Adipocyte (in vitro differentiated cells): ENCODE results near the gene HTR2A.
"Not testable (repeated sequence)": the region's sequence is repeated elsewhere in the genome, so short reads cannot be mapped to it uniquely, and the experiment has no call there.

Experiments used
- DNase-seq: peaks from one replicate; pipeline ENCODE4 v3.0.0-alpha.2; 2015; ENCODE audit warnings: low read depth
- H3K27me3 ChIP-seq: replicated peaks from 2 replicates; pipeline ENCODE4 v1.7.0; 2013; ENCODE audit warnings: mild to moderate bottlenecking, low read length, moderate library complexity; ENCODE audit not compliant: control insufficient read depth, insufficient read depth
- H3K36me3 ChIP-seq: 2 replicates; pipeline ENCODE4 v1.7.0; 2013; ENCODE audit warnings: low read length, mild to moderate bottlenecking, moderate library complexity; ENCODE audit not compliant: control insufficient read depth, insufficient read depth, severe bottlenecking
- H3K4me1 ChIP-seq: 2 replicates; pipeline ENCODE4 v1.7.0; 2013; ENCODE audit warnings: mild to moderate bottlenecking, low read length, moderate library complexity; ENCODE audit not compliant: control insufficient read depth, insufficient read depth
- H3K4me3 ChIP-seq: 2 replicates; pipeline ENCODE4 v1.7.0; 2013; ENCODE audit warnings: mild to moderate bottlenecking, low read length, moderate library complexity
- H3K9ac ChIP-seq: 2 replicates; pipeline ENCODE4 v1.7.0; 2013; ENCODE audit warnings: mild to moderate bottlenecking, low read length, moderate library complexity
- H3K9me3 ChIP-seq: 2 replicates; pipeline ENCODE4 v1.7.0; 2013; ENCODE audit warnings: mild to moderate bottlenecking, low read length, moderate library complexity; ENCODE audit not compliant: control insufficient read depth

The HTR2A gene

GRCh38 chr13:46810440-46810839 is 86.4 kb downstream of the HTR2A start:
- Histone ChIP-seq H3K9ac (no peak overlapping the region), H3K4me1 (peaks cover 9% of the 10 kb centered on the region), H3K27me3 (no peaks in the 10 kb centered on the region), H3K9me3 (peaks cover 11% of the 10 kb centered on the region), H3K4me3 (peak overlapping the region; percentile 62), H3K36me3 (no peaks in the 10 kb centered on the region)
- no peak for DNase-seq

DNA sequence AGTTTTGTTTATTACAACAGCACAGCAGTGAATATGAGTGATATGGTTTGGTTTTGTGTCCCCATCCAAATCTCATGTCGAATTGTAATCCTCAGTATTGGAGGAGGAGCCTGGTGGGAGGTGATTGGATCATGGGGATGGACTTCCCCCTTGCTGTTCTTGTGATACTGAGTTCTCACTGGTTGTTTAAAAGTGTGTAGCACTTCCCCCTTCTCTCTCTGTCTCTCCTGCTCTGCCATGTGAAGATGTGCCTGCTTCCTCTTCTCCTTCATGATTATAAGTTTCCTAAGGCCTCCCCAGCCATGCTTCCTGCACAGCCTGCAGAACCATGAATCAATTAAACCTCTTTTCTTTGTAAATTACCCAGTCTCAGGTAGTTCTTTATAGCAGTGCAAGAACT is 91.9 kb downstream of the HTR2A start:
- H3K36me3 ChIP-seq, H3K9me3 ChIP-seq, H3K4me1 ChIP-seq, H3K27me3 ChIP-seq, H3K4me3 ChIP-seq, H3K9ac ChIP-seq, DNase-seq: not testable (repeated sequence)

DNA sequence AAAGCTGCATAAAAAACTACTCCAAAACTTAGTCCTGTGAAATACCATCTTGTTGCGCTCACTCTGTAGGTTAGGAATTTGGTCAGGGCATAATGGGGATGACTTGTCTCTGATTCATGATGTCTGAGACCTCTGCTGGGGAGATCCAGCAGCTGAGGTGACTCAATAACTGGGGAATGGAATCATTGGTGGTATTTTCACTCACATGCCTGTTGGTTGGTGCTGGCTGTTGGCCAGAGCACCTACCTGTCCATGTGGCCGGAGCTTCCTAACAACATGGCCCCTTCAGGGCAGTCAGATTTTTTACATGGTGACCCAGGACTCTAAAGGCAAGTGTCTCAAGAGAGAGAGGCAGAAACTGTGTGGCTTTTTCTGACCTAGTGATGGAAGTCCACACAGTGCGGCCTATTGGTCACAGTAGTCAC is 92.5 kb downstream of the HTR2A start:
- no peaks in the 10 kb centered on the region for H3K9me3 ChIP-seq
- no peaks in the 10 kb centered on the region for H3K36me3 ChIP-seq
- H3K4me3 ChIP-seq = no peak overlapping the region
- peak; percentile 66 for DNase-seq
- H3K4me1 ChIP-seq = peaks cover 7% of the 10 kb centered on the region
- H3K9ac ChIP-seq = no peak overlapping the region
- no peaks in the 10 kb centered on the region for H3K27me3 ChIP-seq

DNA sequence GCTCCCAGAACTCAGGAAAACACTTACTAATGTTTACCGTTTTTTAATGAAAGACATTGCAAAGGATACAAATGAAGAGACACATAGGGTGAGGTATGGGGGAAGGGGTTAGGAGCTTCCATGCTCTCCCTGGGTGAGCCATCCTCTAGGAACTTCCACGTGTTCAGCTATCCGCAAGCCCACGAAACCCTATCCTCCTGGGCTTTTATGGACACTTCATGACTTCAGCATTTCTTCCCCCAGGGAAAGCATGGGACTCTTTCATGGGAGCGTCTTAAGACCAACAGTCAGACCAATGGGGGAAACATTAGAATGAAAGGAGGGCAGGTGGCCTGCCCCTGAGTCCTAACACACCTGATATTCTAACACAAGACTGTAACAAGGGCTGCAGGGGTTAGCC is 93.3 kb downstream of the HTR2A start:
- H3K9me3 ChIP-seq = no peaks in the 10 kb centered on the region
- H3K9ac ChIP-seq = no peak overlapping the region
- peaks cover 7% of the 10 kb centered on the region for H3K4me1 ChIP-seq
- H3K4me3 ChIP-seq = no peak overlapping the region
- no peaks in the 10 kb centered on the region for H3K36me3 ChIP-seq
- DNase-seq = no peak
- H3K27me3 ChIP-seq = no peaks in the 10 kb centered on the region

DNA sequence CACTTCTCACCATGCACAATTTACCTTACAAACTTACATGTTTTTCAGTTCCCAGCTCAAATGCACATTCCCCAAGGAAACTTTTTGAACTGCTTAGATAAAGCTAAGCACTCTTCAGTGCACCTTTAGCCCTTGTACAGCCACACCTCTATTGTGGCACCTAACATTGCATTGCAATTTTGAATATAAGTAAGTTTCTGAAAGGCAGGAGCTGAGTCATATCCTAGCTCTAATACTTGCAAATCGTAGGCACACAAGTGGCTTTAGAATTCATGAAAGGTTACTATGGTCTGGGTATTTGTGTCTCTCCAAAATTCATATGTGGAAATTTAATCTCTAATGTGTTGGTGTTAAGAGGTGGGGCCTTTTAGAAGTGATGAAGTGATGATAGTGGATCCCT is 95.0 kb downstream of the HTR2A start:
- no peak overlapping the region for H3K4me3 ChIP-seq
- peak; percentile 9 for DNase-seq

DNA sequence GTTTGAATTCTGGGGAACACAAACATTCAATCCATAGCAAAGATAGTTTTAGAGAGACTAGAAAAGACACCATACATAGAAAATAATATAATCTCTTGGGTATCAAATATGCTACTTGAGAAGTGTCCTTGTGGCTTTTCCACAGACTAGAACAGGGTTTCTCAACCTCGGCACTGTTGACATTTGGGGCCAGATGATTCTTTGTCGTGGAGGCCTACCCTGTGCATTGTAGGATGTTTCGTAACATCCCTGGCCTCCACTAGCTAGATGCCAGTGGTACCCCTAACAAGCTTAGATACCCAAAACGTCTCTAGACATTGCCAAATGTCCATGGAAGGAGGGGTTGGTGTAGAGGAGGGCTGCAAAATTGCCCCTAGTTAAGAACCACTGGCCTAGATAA is 97.7 kb downstream of the HTR2A start:
- no peak overlapping the region for H3K4me3 ChIP-seq
- DNase-seq = no peak
- no peaks in the 10 kb centered on the region for H3K9me3 ChIP-seq
- no peak overlapping the region for H3K9ac ChIP-seq
- H3K4me1 ChIP-seq = peaks cover 29% of the 10 kb centered on the region
- H3K27me3 ChIP-seq = no peaks in the 10 kb centered on the region
- no peaks in the 10 kb centered on the region for H3K36me3 ChIP-seq

More for the DNA sequence above, 95.0 kb downstream of the HTR2A start:
- H3K9ac ChIP-seq = no peak overlapping the region
- no peaks in the 10 kb centered on the region for H3K9me3 ChIP-seq
- H3K36me3 ChIP-seq = no peaks in the 10 kb centered on the region
- peaks cover 16% of the 10 kb centered on the region for H3K4me1 ChIP-seq
- H3K27me3 ChIP-seq = no peaks in the 10 kb centered on the region

DNA sequence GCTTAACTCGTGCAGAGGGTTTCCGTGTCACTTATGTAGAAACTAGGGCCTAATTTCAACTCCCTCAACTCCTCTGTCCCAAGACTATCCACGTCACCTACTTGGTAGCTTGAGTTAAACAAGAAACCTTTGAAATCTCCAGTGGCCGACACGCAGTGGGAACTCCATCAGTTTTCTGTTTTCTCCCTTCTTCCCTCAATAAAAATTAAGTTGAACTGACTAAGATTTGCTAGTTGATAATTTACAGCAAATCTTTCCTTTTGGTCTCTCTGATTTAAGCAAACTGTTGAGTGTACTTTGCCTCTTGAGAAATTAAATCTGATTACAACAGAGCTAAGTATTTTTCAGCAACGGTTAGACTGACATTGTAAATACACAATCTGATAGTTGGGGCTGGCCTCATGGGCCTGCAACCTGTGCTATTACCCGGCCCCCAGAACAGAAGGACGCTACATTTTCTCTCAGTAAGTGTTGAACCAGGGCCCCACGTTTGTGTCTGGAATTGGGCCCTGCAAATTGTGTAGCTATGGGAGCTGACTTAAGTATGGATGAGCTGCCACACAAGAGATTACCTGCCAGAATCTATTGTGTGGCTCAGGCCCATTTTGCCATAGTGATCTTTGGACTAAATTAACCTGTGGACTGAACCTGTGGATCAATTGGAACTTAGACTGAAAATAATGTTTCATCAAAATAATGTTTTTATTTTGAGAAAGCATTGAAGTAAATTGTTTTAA is 99.2 kb downstream of the HTR2A start:
- H3K9ac ChIP-seq = peak overlapping the region; percentile 96
- peak overlapping the region; percentile 95 for H3K4me3 ChIP-seq
- peaks cover 23% of the 10 kb centered on the region for H3K4me1 ChIP-seq
- no peaks in the 10 kb centered on the region for H3K9me3 ChIP-seq
- no peaks in the 10 kb centered on the region for H3K36me3 ChIP-seq
- no peak for DNase-seq
- no peaks in the 10 kb centered on the region for H3K27me3 ChIP-seq

- H3K4me3 ChIP-seq = peak within 1 kb of the TSS; percentile 95
- no peaks in the 10 kb centered on the region for H3K27me3 ChIP-seq
- H3K36me3 ChIP-seq = no peaks in the 10 kb centered on the region
- H3K9ac ChIP-seq = peak within 1 kb of the TSS; percentile 96
- peaks cover 23% of the 10 kb centered on the region for H3K4me1 ChIP-seq
- H3K9me3 ChIP-seq = no peaks in the 10 kb centered on the region
- DNase-seq = peak; percentile 96
These were observed 100.1 kb downstream of the HTR2A start, which contains the start of gene ESD for GRCh38 chr13:46796515-46797474. Gene ESD, minus strand, starts transcription at chr13:46797161. Its CDS starts 5,748 bp downstream, at chr13:46791413.

GRCh38 chr13:46796129-46796514 is 100.7 kb downstream of the HTR2A start:
- H3K4me3 ChIP-seq = peak overlapping the region; percentile 95
- H3K27me3 ChIP-seq = no peaks in the 10 kb centered on the region
- H3K9ac ChIP-seq = peak overlapping the region; percentile 96
- DNase-seq = no peak
- peaks cover 23% of the 10 kb centered on the region for H3K4me1 ChIP-seq
- H3K9me3 ChIP-seq = no peaks in the 10 kb centered on the region
- H3K36me3 ChIP-seq = peaks cover 6% of the 10 kb centered on the region

DNA sequence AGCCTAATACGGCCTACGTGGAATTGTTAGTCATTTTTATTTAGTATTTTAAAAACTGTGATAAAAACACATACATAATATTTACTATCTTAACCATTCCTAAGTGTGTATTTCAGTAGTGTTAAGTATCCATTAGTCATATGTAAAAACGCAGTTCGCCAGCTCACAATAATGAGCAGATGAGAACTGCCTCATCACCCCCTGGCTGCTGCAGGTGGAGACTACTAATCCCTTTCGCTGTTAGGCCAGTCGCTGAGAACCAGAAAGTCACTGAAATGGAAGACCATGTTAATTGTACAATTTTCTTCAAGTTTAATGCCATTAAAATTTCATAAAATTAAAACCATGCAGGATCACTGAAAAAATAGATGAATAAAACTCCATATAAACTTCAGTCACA is 101.5 kb downstream of the HTR2A start:
- H3K27me3 ChIP-seq = no peaks in the 10 kb centered on the region
- peak overlapping the region; percentile 95 for H3K4me3 ChIP-seq
- peaks cover 23% of the 10 kb centered on the region for H3K4me1 ChIP-seq
- no peak overlapping the region for H3K9ac ChIP-seq
- H3K9me3 ChIP-seq = no peaks in the 10 kb centered on the region
- peaks cover 14% of the 10 kb centered on the region for H3K36me3 ChIP-seq
- no peak for DNase-seq

GRCh38 chr13:46783504-46783903 is 113.3 kb downstream of the HTR2A start:
- Histone ChIP-seq H3K4me3 (no peak overlapping the region), H3K4me1 (peaks cover 18% of the 10 kb centered on the region), H3K36me3 (peaks cover 82% of the 10 kb centered on the region), H3K27me3 (no peaks in the 10 kb centered on the region), H3K9me3 (no peaks in the 10 kb centered on the region), H3K9ac (no peak overlapping the region)
- no peak for DNase-seq
